PC-3 (cell line): ENCODE data around the gene AP3S2. TPM values are rescaled to one million over a fixed set of nuclear protein-coding genes. Genes with fewer than 3 reads are reported as not detected.

Experiments used
- ATAC-seq: fragments of 200-7000 bp; cut with Tn5 transposase; 2 replicates; pipeline ENCODE4 v1.9.1; 2020; ENCODE audit warnings: mild to moderate bottlenecking, moderate library complexity
- BruUV-seq: library from RNA; stranded (reverse); fragments of 400-500 nt; replicated peaks from 2 replicates; lab custom pipeline; 2021; lab: Mats Ljungman, UMichigan
- CTCF ChIA-PET: fragments of 300-600 bp; sonication (Branson Sonifier 250); formaldehyde crosslinking; loops from one replicate; lab custom pipeline; 2022; ENCODE audit warnings: antibody characterized with exemption; lab: Charles Lee
- POLR2A ChIA-PET: fragments of 300-600 bp; sonication (Branson Sonifier 250); formaldehyde crosslinking; loops from one replicate; lab custom pipeline; 2022; ENCODE audit warnings: antibody characterized with exemption; ENCODE audit not compliant: unreplicated experiment; lab: Charles Lee
- DNase-seq: peaks from one replicate; pipeline ENCODE4 v3.0.0-alpha.2; 2015
- H2AFZ ChIP-seq: fragments of 300-600 bp; sonication (generic); 2 replicates; pipeline ENCODE4 v1.6.0; 2016; ENCODE audit warnings: antibody characterized with exemption, low read length
- H3F3A ChIP-seq: fragments of 300-600 bp; sonication (generic); one replicate; pipeline ENCODE4 v1.6.0; 2017; ENCODE audit warnings: antibody characterized with exemption, low read length, control low read depth, mild to moderate bottlenecking; ENCODE audit not compliant: unreplicated experiment
- H3K27ac ChIP-seq: fragments of 300-600 bp; sonication (generic); 2 replicates; pipeline ENCODE4 v1.5.1; 2016; ENCODE audit warnings: mild to moderate bottlenecking, low read length
- H3K27me3 ChIP-seq: fragments of 300-600 bp; sonication (generic); 2 replicates; pipeline ENCODE4 v1.6.1; 2016; ENCODE audit warnings: low read length, mixed read lengths
- H3K36me3 ChIP-seq: fragments of 300-600 bp; sonication (generic); 2 replicates; pipeline ENCODE4 v1.6.1; 2016; ENCODE audit warnings: low read depth, mixed run types, low read length, mixed read lengths
- H3K4me1 ChIP-seq: fragments of 300-600 bp; sonication (generic); 2 replicates; pipeline ENCODE4 v1.5.1; 2016; ENCODE audit warnings: low read length; ENCODE audit not compliant: insufficient read depth
- H3K4me2 ChIP-seq: fragments of 300-600 bp; sonication (generic); 2 replicates; pipeline ENCODE4 v1.6.0; 2016; ENCODE audit warnings: low read length
- H3K4me3 ChIP-seq: fragments of 300-600 bp; sonication (generic); 2 replicates; pipeline ENCODE4 v1.5.1; 2016; ENCODE audit warnings: mild to moderate bottlenecking, low read length, mixed read lengths
- H3K79me2 ChIP-seq: fragments of 300-600 bp; sonication (generic); 2 replicates; pipeline ENCODE4 v1.6.1; 2017; ENCODE audit warnings: low read length, mixed read lengths
- H3K9ac ChIP-seq: fragments of 300-600 bp; sonication (generic); 2 replicates; pipeline ENCODE4 v1.6.0; 2016; ENCODE audit warnings: mild to moderate bottlenecking, low read length
- H3K9me2 ChIP-seq: fragments of 300-600 bp; sonication (generic); replicated peaks from 2 replicates; pipeline ENCODE4 v1.6.1; 2016; ENCODE audit warnings: mixed run types, low read length, mixed read lengths
- H3K9me3 ChIP-seq: fragments of 300-600 bp; sonication (generic); 2 replicates; pipeline ENCODE4 v1.6.1; 2016; ENCODE audit warnings: low read length, mixed read lengths
- H4K20me1 ChIP-seq: fragments of 300-600 bp; sonication (generic); 2 replicates; pipeline ENCODE4 v1.6.1; 2016; ENCODE audit warnings: low read length, mixed read lengths
- EZH2 ChIP-seq: fragments of 300-600 bp; sonication (generic); IDR thresholded peaks from one replicate; pipeline ENCODE4 v1.6.1; 2017; ENCODE audit warnings: antibody characterized with exemption, mild to moderate bottlenecking, low read length; ENCODE audit not compliant: unreplicated experiment
- EZH2phosphoT487 ChIP-seq: fragments of 300-600 bp; sonication (generic); IDR thresholded peaks from 2 replicates; pipeline ENCODE4 v1.6.1; 2018; ENCODE audit warnings: mild to moderate bottlenecking, antibody characterized with exemption, low read length, borderline replicate concordance
- intact Hi-C: fragments of 100-400 bp; cut with micrococcal nuclease; formaldehyde crosslinking; loops from 2 replicates; pipeline ENCODE4 v1.9.0; 2023
- total RNA-seq: library from RNA; depleted of rRNA; stranded (reverse); fragments of >200 nt; gene quantifications from 2 replicates; pipeline ENCODE4 v1.2.3, GENCODE V29; 2014
- TF ChIP-seq, protein P1 (sequence below): fragments of 300-600 bp; sonication (generic); conservative IDR thresholded peaks from 2 replicates; pipeline ENCODE4 v1.5.1; 2017; ENCODE audit warnings: antibody characterized with exemption, low read depth, mild to moderate bottlenecking, low read length

AP3S2 gene
- total RNA-seq, 1 experiment from 2014 or later, result 18.8 TPM

DNA sequence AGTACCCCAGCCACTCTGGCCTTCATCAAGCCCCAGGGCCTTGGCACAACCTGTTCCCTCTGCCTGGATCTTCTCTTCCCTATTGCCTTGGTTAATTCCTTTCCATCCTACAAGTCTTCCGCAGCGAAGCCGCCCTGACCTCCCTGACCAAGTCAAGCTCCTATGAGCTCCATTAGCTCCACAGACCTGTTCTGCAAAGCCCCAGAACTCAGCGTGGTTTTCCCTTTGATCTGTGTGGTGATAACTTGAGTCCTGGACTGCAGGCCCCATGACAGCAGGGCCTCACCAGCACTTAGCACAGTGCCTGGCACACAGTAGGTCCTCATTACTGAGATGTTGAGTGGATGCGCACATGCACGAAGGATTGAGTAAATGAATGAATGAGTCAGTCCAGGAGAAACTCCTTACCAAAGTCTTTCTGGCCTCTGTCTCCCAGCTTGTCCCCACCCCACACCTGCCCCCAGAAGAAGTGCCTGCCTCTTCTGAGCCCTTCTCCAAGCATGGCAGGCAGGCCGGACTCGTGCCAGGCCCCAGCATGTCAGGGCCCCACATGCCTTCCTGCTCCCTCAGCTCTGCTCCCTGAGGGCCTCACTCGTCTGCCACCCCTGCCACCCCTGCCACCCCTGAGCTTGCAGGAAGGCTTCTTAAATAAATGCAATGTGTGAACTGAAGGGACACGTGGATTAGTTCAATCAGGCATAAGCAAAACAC, 85.5 kb downstream of the AP3S2 start:
- no peak overlapping the region for H3K4me2 ChIP-seq
- DNase-seq, result no peak
- no peaks in the 10 kb centered on the region for H3K27me3 ChIP-seq
- H3K4me3 ChIP-seq, result no peak overlapping the region
- H3K4me1 ChIP-seq, result peaks cover 14% of the 10 kb centered on the region; the same call in 1 of the 2 replicates
- no peaks in the 10 kb centered on the region for H3K9me2 ChIP-seq
- ATAC-seq, result no peak
- H3K36me3 ChIP-seq, result no peaks in the 10 kb centered on the region; the same call in 1 of the 2 replicates
- TF ChIP-seq, protein P1, sequence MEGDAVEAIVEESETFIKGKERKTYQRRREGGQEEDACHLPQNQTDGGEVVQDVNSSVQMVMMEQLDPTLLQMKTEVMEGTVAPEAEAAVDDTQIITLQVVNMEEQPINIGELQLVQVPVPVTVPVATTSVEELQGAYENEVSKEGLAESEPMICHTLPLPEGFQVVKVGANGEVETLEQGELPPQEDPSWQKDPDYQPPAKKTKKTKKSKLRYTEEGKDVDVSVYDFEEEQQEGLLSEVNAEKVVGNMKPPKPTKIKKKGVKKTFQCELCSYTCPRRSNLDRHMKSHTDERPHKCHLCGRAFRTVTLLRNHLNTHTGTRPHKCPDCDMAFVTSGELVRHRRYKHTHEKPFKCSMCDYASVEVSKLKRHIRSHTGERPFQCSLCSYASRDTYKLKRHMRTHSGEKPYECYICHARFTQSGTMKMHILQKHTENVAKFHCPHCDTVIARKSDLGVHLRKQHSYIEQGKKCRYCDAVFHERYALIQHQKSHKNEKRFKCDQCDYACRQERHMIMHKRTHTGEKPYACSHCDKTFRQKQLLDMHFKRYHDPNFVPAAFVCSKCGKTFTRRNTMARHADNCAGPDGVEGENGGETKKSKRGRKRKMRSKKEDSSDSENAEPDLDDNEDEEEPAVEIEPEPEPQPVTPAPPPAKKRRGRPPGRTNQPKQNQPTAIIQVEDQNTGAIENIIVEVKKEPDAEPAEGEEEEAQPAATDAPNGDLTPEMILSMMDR, result no peak
- no peak for TF ChIP-seq EZH2phosphoT487
- TF ChIP-seq EZH2, result no peak
- no TSS peak for BruUV-seq
- H3K9me3 ChIP-seq, result no peaks in the 10 kb centered on the region
- H3K79me2 ChIP-seq, result peaks cover 24% of the 10 kb centered on the region
- no peaks in the 10 kb centered on the region for H4K20me1 ChIP-seq
- H2AFZ ChIP-seq, result no peak overlapping the region
- no peak overlapping the region for H3K27ac ChIP-seq
- intact Hi-C loops, result no loop called here
- POLR2A ChIA-PET, result no interaction called here
- no peak overlapping the region for H3K9ac ChIP-seq
- CTCF ChIA-PET, result interaction anchor here (0.6 kb wide), 1 partner anchor 22 kb away, joined by 3 read pairs; no protein-coding TSS in a partner anchor
- H3F3A ChIP-seq, result no peaks in the 10 kb centered on the region

GRCh38 chr15:89807689-89808088, 86.1 kb downstream of the AP3S2 start:
- TF ChIP-seq, protein P1, result no peak
- TF ChIP-seq EZH2 (no peak), EZH2phosphoT487 (no peak)
- Histone ChIP-seq H3K9me3 (no peaks in the 10 kb centered on the region), H3K27me3 (no peaks in the 10 kb centered on the region), H3K4me3 (no peak overlapping the region), H4K20me1 (no peaks in the 10 kb centered on the region), H3K27ac (no peak overlapping the region), H3K79me2 (peaks cover 18% of the 10 kb centered on the region), H3F3A (no peaks in the 10 kb centered on the region), H3K4me1 (peaks cover 8% of the 10 kb centered on the region; the same call in 1 of the 2 replicates), H2AFZ (no peak overlapping the region), H3K9me2 (no peaks in the 10 kb centered on the region), H3K9ac (no peak overlapping the region), H3K4me2 (no peak overlapping the region), H3K36me3 (no peaks in the 10 kb centered on the region; the same call in 1 of the 2 replicates)
- DNase-seq (no peak), ATAC-seq (no peak)
- intact Hi-C loops, result no loop called here
- BruUV-seq, result no TSS peak
- CTCF ChIA-PET, result interaction anchor here (0.6 kb wide), 1 partner anchor 21 kb away, joined by 3 read pairs; no protein-coding TSS in a partner anchor
- POLR2A ChIA-PET, result no interaction called here
